Gastroesophageal sphincter (tissue), 3 donors: Measurements from ENCODE around the gene CCL4.

Source experiments
- CTCF ChIP-seq, 4 experiments: fragments of 200-600 bp in 2 of 4; fragments of 450-650 bp in 2 of 4; sonication (generic) in 1 of 4; IDR thresholded peaks; one replicate each; pipeline ENCODE4 v1.5.1; 2017 to 2019; ENCODE audit warnings: antibody characterized with exemption in 4 of 4, mild to moderate bottlenecking in 2 of 4, moderate library complexity in 2 of 4
- POLR2AphosphoS5 ChIP-seq: sonication (generic); formaldehyde crosslinking; IDR thresholded peaks from one replicate; pipeline ENCODE4 v1.6.1; 2017; ENCODE audit warnings: antibody characterized with exemption

DNA sequence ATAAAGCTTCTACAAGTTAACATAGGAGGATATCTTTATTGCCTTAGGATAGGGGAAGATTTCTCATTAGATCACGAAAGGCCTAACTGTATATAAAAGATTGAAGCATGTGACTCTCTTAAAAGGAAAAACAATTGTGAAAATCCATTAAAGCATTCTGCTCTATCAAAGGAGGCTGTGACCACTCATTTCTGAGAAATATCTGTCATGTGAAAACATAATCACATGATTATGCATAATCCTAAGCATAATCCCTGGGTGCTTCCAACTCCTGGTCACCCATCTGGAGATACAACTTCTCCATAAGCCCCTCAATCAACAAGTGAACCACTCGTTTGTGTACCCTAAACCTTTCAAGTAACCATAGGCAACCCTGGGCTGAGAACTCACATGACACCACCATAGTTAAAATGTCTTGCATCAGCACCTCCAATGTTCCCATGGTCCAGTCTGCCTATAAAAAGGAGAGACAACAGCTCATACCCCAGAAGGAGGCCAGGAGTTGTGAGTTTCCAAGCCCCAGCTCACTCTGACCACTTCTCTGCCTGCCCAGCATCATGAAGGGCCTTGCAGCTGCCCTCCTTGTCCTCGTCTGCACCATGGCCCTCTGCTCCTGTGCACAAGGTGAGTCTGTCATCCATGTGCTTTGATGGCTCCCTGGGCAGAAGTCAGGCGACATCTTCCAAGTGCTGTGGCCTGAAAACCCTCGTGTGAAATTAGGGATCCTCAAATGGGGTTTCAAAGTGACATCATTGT, 39.7 kb upstream of the CCL4 start, which contains the start of gene CCL18:
- no peak for TF ChIP-seq CTCF (IDR thresholded peaks at IDR 0.05)
- no peak for TF ChIP-seq POLR2AphosphoS5
